Activated CD4-positive, alpha-beta T cell treated with anti-CD3 and anti-CD28 coated beads for 48 hours (primary cell): ENCODE measurements around the gene QPRT.
"Not testable (repeated sequence)": the region's sequence is repeated elsewhere in the genome, so short reads cannot be mapped to it uniquely, and the experiment has no call there.

ENCODE experiments used
- DNase-seq: peaks from one replicate; pipeline ENCODE4 v3.0.0-alpha.2; 2020

The QPRT gene

DNA sequence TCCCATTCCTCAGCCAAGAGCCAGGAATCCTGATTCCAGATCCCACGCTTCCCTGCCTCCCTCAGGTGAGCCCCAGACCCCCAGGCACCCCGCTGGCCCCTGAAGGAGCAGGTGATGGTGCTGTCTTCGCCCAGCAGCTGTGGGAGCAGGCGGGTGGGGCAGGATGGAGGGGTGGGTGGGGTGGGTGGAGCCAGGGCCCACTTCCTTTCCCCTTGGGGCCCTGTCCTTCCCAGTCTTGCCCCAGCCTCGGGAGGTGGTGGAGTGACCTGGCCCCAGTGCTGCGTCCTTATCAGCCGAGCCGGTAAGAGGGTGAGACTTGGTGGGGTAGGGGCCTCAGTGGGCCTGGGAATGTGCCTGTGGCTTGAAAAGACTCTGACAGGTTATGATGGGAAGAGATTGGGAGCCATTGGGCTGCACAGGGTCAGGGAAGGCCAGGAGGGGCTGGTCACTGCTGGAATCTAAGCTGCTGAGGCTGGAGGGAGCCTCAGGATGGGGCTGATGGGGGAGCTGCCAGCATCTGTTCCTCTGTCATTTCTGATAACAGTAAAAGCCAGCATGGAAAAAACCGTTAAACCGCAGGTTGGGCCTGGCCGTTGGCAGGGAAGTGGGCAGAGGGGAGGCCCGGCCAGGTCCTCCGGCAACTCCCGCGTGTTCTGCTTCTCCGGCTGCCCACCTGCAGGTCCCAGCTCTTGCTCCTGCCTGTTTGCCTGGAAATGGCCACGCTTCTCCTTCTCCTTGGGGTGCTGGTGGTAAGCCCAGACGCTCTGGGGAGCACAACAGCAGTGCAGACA is 15.8 kb upstream of the QPRT start, which contains the start of gene SPN:
TSS of gene SPN (plus strand) at position 232 of the 791 bp plus-strand sequence. CDS start at position 714, 482 bp downstream.
- peak; percentile 54 for DNase-seq

DNA sequence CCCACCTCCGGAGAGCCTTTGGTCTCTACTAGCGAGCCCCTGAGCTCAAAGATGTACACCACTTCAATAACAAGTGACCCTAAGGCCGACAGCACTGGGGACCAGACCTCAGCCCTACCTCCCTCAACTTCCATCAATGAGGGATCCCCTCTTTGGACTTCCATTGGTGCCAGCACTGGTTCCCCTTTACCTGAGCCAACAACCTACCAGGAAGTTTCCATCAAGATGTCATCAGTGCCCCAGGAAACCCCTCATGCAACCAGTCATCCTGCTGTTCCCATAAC is 15.2 kb upstream of the QPRT start:
- DNase-seq = peak; percentile 35

DNA sequence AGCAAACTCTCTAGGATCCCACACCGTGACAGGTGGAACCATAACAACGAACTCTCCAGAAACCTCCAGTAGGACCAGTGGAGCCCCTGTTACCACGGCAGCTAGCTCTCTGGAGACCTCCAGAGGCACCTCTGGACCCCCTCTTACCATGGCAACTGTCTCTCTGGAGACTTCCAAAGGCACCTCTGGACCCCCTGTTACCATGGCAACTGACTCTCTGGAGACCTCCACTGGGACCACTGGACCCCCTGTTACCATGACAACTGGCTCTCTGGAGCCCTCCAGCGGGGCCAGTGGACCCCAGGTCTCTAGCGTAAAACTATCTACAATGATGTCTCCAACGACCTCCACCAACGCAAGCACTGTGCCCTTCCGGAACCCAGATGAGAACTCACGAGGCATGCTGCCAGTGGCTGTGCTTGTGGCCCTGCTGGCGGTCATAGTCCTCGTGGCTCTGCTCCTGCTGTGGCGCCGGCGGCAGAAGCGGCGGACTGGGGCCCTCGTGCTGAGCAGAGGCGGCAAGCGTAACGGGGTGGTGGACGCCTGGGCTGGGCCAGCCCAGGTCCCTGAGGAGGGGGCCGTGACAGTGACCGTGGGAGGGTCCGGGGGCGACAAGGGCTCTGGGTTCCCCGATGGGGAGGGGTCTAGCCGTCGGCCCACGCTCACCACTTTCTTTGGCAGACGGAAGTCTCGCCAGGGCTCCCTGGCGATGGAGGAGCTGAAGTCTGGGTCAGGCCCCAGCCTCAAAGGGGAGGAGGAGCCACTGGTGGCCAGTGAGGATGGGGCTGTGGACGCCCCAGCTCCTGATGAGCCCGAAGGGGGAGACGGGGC is 14.7 kb upstream of the QPRT start:
- DNase-seq = peak; percentile 72

DNA sequence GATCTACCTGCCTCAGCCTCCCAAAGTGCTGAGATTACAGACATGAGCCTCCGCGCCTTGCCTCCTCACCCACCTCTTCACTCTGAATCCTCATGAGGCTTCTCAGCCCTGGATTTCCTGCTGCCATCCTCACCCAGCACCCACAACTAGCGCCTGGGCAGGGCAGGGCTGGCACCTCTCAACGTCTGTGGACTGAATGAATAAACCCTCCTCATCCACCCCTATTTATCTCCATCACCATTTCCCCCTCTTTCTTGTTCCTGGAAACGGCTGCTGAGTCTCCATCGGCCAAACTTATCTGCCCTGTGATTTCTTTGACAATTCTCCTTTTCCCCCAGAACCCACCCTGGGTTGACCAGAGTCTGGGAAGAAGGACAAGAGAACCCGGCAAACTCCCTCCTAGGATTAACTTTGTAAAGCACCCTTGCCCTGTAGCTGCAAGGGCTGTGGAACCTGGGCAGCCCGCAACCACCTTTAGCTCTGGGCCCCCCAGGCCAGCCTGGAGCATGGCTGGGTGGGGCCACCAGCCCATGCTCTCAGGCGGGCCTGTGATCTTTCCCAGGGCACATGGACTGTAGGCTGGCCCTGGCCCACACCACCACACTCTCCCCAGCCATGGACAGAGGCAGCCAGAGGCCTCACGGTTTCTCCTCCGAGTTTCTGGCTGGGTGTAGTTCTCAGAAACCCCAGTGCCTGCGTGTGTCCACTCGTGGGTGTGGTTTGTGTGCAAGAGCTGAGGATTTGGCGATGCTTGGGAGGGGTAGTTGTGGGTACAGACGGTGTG is 13.5 kb upstream of the QPRT start:
- peak; percentile 42 for DNase-seq

DNA sequence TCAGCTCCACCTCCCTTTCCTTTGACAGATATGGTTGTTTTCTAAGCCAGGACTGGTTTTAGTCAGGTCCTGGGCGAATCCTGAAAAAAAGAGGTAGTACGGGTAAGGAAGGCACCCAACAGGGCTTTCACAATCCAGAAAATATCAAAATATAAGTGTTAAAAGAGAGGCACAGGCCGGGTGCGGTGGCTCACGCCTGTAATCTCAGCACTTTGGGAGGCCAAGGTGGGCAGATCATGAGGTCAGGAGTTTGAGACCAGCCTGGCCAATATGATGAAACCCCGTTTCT is 11.7 kb upstream of the QPRT start:
- not testable (repeated sequence) for DNase-seq

GRCh38 chr16:29667755-29668154 is 11.2 kb upstream of the QPRT start:
- DNase-seq = no peak

GRCh38 chr16:29668267-29668666 is 10.7 kb upstream of the QPRT start:
- DNase-seq = no peak

GRCh38 chr16:29673501-29673900 is 5.5 kb upstream of the QPRT start:
- no peak for DNase-seq

DNA sequence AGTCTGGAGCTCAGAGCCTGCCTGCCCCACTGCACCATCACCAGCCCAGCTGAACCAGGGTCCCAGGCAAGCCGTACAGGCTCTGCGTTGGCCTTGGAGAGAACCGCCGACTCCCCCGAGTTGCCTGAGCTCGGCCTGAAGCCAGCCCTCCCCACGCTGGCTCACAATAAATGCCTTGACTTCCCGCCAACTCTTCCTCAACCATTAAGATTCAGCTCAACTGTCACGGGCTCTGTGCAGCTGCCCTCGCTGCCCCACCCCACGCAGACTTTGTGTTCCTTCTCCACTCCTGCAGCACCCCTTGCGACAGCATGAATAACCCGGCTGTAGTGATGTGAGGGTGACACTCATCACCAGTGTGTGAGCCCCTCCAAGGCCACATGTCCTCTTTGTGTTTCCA is 4.8 kb upstream of the QPRT start:
- no peak for DNase-seq

- no peak for DNase-seq
Observed at GRCh38 chr16:29675811-29676643, 3.0 kb upstream of the QPRT start.

- DNase-seq = no peak
Observed at GRCh38 chr16:29676989-29677785, 1.8 kb upstream of the QPRT start.

DNA sequence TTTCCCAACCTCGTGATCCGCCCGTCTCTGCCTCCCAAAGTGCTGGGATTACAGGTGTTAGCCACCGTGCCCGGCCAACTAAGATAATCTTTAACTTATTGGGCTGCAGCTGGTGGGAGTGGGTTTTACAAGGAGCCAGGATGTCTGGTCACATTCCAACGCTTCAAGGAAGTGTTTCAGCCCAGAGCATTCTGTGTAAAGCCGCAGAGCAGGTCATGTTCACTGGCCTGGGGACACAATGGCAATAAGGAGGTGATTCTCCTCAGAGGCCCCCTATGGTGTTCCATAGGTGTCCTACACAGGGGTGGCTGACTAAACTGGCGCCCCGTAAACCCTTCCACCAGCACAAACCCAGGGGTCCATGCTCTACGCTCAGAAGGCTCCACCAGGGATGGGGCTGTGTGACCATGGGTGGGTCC is 1.2 kb downstream of the QPRT start:
- DNase-seq = no peak

DNA sequence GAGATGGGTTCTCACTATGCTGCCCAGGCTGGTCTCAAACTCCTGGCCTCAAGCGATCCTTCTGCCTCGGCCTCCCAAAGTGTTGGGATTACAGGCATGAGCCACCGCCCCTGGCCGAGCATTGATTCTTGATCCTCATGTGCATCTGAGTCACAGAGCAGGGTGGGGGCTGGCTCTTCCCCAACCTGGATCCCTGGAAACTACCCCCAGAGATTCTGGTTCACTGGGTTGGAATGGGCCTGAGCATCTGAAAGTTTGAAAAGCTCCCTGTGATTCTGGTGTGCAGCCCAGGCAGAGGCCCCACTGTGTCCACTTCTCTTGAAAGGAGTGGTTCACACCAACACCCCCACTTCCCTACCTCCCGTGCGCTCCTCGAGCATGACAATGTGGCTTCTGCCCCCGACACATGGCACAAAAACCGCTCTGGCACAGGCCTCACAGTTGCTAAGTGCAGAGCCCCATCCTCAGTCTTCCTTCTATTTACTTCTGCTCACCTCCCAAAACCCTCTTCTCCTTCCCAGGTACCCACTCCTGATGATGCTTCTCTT is 4.6 kb downstream of the QPRT start:
- DNase-seq = no peak

GRCh38 chr16:29684679-29685078 is 5.7 kb downstream of the QPRT start:
- no peak for DNase-seq

DNA sequence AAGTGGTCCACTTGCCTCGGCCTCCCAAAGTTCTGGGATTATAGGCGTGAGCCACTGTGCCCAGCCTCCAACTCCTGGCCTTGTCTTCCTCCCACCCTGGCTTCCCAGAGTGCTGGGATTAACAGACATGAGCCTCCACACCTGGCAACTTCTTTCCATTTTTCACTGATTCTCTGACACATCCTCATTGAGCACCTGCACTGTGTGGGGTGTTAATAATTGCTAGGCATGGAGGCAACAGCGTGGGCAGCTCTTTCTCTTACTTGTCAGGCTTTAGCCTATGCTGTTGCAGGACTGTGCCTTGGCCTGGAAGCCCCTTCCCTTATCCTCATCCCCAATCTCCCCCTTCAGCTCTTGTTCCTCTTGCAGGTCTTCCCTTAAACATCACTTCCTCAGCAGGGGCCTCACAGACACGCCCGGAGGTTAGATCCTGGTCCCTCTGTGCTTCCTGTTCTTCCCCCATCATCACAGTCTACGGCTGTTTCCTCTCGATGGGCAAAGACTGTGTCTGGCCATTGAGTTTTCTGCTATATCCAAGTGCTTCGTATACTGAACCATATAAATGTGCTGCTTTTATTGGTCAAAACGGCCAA is 7.9 kb downstream of the QPRT start:
- no peak for DNase-seq

DNA sequence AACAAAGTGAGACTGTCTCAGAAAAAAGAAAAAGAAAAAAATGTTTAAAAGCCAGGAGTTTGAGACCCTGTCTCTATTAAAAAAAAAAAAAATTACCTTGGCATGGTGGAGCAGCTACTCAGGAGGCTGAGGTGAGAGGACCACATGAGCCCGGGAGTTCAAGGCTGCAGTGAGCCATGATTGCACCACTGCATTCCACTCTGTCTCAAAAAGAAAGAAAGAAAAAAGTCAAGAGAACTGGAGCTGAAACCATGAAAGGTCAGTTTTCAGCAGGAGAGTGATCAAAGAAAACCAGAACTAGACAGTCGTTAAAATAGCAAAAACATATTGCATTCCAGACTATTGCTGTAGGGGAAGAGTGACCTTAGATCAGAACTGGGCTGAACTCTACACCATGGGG is 8.8 kb downstream of the QPRT start:
- DNase-seq = no peak

DNA sequence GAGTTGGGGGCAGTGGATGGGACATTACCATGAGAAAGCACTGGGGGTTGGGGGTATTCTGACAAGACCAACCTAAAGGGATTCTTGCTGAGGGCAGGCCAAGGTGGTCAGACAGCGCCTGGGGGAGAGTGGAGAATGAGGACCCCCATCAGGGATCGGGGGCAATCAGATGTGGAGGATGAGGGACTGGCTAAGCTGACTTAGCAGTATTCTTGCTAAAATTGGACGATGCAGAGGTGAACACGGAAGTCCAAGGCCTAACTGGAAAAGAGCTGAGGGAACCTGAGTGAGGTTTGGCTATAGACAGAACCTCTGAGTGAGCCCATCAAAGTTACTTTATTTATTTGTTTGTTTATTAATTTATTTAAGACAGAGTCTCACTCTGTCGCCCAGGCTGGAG is 9.2 kb downstream of the QPRT start:
- DNase-seq = no peak

DNA sequence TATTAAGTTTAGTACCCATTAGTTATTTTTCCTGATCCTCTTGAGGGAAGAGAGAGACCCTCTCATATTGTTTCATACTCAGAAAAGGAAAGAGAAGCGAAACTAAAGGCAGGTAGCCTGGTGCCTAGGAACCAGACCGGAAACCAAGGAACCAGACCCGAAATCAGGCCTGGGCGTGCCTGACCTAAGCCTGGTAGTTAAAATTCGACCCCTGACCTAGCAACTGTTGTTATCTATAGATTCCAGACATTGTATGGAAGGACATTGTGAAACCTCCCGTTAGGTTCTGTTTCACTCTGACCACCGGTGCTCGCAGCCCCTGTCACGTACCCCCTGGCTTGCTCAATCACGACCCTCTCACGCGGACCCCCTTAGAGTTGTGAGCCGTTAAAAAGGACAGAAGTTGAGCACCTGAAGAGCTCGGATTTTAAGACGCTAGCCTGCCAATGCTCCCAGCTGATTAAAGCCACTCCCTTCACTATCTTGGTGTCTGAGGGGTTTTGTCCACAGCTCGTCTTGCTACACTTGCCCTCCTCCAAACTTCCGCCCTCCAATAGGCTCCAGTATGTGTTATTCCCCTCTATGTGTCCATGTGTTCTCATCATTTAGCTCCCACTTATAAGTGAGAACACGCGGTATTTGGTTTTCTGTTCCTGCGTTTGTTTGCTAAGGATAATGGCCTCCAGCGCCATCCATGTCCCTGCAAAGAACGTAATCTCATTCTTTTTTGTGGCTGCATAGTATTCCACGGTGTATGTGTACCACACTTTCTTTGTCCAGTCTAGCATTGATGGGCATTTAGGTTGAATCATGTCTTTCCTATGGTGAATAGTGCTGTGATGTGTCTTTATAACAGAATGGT is 10.7 kb downstream of the QPRT start:
- not testable (repeated sequence) for DNase-seq

GRCh38 chr16:29692606-29693005 is 13.6 kb downstream of the QPRT start:
- not testable (repeated sequence) for DNase-seq
